HEK293T (cell line): ENCODE results near the gene GPRIN3.
"Not testable (repeated sequence)": the region's sequence is repeated elsewhere in the genome, so short reads cannot be mapped to it uniquely, and the experiment has no call there.

Experiments
- CTCF ChIA-PET: fragments of 350-600 bp; formaldehyde crosslinking; extraction: SDS; loops from one replicate; lab custom pipeline; 2021; ENCODE audit warnings: antibody characterized with exemption, inconsistent platforms; lab: Yijun Ruan, JAX
- POLR2A ChIA-PET: fragments of 350-600 bp; formaldehyde crosslinking; extraction: SDS; loops from one replicate; lab custom pipeline; 2020; ENCODE audit warnings: antibody characterized with exemption, inconsistent platforms; lab: Yijun Ruan, JAX
- DNase-seq: peaks from one replicate; pipeline ENCODE4 v3.0.0; 2012; ENCODE audit warnings: mixed read lengths; ENCODE audit errors: extremely low spot score
- ARNT ChIP-seq: fragments of 450-650 bp; IDR thresholded peaks from 2 replicates; pipeline ENCODE4 v1.6.1; 2017; ENCODE audit warnings: mild to moderate bottlenecking
- BHLHE40 ChIP-seq: fragments of 450-650 bp; IDR thresholded peaks from 2 replicates; pipeline ENCODE4 v1.6.1; 2016; ENCODE audit warnings: mild to moderate bottlenecking, moderate library complexity, borderline replicate concordance
- CTBP1 ChIP-seq: fragments of 450-650 bp; IDR thresholded peaks from 2 replicates; pipeline ENCODE4 v1.6.1; 2016; ENCODE audit warnings: borderline replicate concordance
- ELF4 ChIP-seq: fragments of 450-650 bp; IDR thresholded peaks from 2 replicates; pipeline ENCODE4 v1.6.1; 2017; ENCODE audit warnings: antibody characterized with exemption
- FOXA1 ChIP-seq: fragments of 450-650 bp; IDR thresholded peaks from 2 replicates; pipeline ENCODE4 v1.6.1; 2016; ENCODE audit warnings: mild to moderate bottlenecking
- FOXK2 ChIP-seq: fragments of 450-650 bp; IDR thresholded peaks from 2 replicates; pipeline ENCODE4 v1.6.1; 2016; ENCODE audit warnings: mild to moderate bottlenecking
- FOXM1 ChIP-seq: fragments of 450-650 bp; IDR thresholded peaks from 2 replicates; pipeline ENCODE4 v1.6.1; 2017; ENCODE audit warnings: mild to moderate bottlenecking, borderline replicate concordance
- HDGF ChIP-seq: fragments of 450-650 bp; IDR thresholded peaks from 2 replicates; pipeline ENCODE4 v1.6.1; 2017; ENCODE audit warnings: antibody characterized with exemption, borderline replicate concordance
- L3MBTL2 ChIP-seq: fragments of 450-650 bp; conservative IDR thresholded peaks from 2 replicates; pipeline ENCODE4 v1.6.1; 2016; ENCODE audit warnings: mild to moderate bottlenecking
- LEF1 ChIP-seq: fragments of 450-650 bp; IDR thresholded peaks from 2 replicates; pipeline ENCODE4 v1.6.1; 2017; ENCODE audit warnings: mild to moderate bottlenecking, borderline replicate concordance
- NFRKB ChIP-seq: fragments of 450-650 bp; IDR thresholded peaks from 2 replicates; pipeline ENCODE4 v1.6.1; 2016; ENCODE audit warnings: mild to moderate bottlenecking, moderate library complexity
- SP1 ChIP-seq: fragments of 450-650 bp; IDR thresholded peaks from 2 replicates; pipeline ENCODE4 v1.6.1; 2017
- SUZ12 ChIP-seq: fragments of 450-650 bp; IDR thresholded peaks from 2 replicates; pipeline ENCODE4 v1.6.1; 2016; ENCODE audit warnings: mild to moderate bottlenecking
- TARDBP ChIP-seq: fragments of 450-650 bp; IDR thresholded peaks from 2 replicates; pipeline ENCODE4 v1.6.1; 2016
- ZNF384 ChIP-seq: fragments of 450-650 bp; IDR thresholded peaks from 2 replicates; pipeline ENCODE4 v1.6.1; 2016
- TF ChIP-seq, protein P1 (sequence below): fragments of 450-650 bp; IDR thresholded peaks from 2 replicates; pipeline ENCODE4 v1.6.1; 2016

GPRIN3 gene

DNA sequence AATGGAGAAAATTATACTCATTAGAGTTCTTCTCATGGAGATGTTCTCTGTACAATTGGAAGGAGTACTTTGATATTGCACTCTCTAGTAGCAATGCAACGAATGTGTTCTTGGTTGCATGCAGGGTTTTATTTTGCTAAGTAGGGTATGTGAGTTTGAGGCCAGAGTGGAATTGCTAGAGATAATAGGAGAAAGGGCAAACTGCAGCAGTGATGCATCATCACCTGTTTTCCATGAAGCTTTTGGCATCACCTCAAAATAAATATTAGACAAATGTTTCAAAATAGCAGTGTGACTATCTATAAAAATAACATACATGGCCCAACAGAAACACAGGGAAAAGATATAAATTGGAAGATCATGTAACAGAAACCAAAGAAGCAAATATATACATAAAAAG, 103.0 kb downstream of the GPRIN3 start:
- ChIA-PET CTCF (no interaction called here), POLR2A (no interaction called here)
- no peak for DNase-seq
- TF ChIP-seq LEF1 (no peak), TARDBP (no peak), SUZ12 (no peak), CTBP1 (no peak), ZNF384 (no peak), BHLHE40 (no peak), FOXA1 (no peak), ELF4 (no peak), FOXK2 (no peak), HDGF (no peak), L3MBTL2 (no peak), FOXM1 (no peak), SP1 (no peak), ARNT (no peak), NFRKB (no peak)
- TF ChIP-seq, protein P1, sequence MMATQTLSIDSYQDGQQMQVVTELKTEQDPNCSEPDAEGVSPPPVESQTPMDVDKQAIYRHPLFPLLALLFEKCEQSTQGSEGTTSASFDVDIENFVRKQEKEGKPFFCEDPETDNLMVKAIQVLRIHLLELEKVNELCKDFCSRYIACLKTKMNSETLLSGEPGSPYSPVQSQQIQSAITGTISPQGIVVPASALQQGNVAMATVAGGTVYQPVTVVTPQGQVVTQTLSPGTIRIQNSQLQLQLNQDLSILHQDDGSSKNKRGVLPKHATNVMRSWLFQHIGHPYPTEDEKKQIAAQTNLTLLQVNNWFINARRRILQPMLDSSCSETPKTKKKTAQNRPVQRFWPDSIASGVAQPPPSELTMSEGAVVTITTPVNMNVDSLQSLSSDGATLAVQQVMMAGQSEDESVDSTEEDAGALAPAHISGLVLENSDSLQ, result no peak

DNA sequence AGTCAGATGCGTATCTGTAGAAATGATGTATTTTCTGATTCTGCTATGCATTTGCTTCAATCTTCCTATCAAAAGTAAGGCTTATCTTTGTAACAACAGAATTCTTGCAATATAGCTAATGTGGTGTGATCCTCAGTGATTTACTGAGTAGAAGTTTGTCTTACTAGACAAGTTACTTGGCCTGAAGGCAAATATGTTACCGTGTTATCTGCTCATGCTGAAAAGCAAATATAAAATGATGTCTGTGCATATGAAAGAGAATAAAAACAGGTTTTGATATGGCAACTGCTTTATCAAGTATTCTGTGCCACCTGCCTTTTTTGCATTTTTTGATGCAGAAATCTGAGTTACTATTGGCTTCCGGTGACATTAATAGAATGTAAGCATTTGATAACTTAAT, 103.7 kb downstream of the GPRIN3 start:
- no peak for TF ChIP-seq FOXM1
- TF ChIP-seq ZNF384, result no peak
- no peak for TF ChIP-seq TARDBP
- no peak for TF ChIP-seq BHLHE40
- no peak for TF ChIP-seq ARNT
- no peak for TF ChIP-seq CTBP1
- TF ChIP-seq FOXK2, result no peak
- TF ChIP-seq HDGF, result no peak
- POLR2A ChIA-PET, result no interaction called here
- no peak for DNase-seq
- CTCF ChIA-PET, result no interaction called here

DNA sequence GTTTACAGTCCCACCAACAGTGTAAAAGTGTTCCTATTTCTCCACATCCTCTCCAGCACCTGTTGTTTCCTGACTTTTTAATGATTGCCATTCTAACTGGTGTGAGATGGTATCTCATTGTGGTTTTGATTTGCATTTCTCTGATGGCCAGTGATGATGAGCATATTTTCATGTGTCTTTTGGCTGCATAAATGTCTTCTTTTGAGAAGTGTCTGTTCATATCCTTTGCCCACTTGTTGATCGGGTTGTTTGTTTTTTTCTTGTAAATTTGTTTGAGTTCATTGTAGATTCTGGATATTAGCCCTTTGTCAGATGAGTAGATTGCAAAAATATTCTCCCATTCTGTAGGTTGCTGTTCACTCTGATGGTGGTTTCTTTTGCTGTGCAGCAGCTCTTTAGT, 108.2 kb downstream of the GPRIN3 start:
- DNase-seq, CTCF ChIA-PET, POLR2A ChIA-PET: not testable (repeated sequence)

DNA sequence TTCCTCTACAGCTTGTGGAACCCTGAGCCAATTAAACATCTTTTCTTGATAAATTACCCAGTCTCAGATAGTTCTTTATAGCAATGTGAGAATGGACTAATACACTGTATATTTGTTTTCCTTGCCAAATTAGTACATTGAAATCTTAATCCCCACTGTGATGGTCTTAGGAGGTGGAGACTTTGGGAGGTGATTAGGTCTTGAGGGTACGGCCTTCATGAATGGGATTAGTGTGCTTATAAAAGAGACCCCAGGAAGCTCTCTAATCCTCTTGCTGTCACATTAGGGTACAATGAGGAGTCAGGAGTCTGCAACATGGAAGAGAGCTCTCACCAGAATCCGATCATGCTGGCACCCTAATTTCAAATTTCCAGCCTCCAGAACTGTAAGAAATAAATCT, 109.7 kb downstream of the GPRIN3 start:
- CTCF ChIA-PET, result no interaction called here
- POLR2A ChIA-PET, result no interaction called here
- no peak for DNase-seq
- TF ChIP-seq FOXK2 (no peak), SP1 (no peak), ZNF384 (no peak), BHLHE40 (no peak), ELF4 (no peak), CTBP1 (no peak), FOXM1 (no peak)
- TF ChIP-seq, protein P1, result no peak

DNA sequence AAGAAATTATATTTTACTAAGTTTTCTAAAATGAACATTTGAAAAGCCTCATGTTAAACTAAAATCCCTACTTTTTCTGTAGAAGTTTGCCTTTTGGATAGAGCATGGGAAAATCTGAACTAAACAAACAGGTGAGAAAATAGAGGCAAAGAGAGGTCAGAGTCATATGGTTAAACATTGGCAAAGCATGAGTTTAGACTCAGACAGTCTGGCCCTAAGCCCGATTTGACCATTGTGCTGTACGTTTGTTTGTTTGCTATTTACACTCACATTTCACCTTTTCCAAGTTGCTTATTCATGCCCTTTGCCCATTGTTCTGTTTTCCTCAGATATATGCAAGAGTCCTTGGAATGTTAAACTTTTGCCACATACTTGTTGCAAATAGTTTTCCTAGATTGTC, 110.9 kb downstream of the GPRIN3 start:
- DNase-seq, result no peak
- TF ChIP-seq FOXA1 (no peak), FOXM1 (no peak), ZNF384 (no peak), TARDBP (no peak), SUZ12 (no peak), HDGF (no peak), L3MBTL2 (no peak), CTBP1 (no peak), ARNT (no peak), SP1 (no peak), BHLHE40 (no peak), FOXK2 (no peak), LEF1 (no peak), NFRKB (no peak), ELF4 (no peak)
- TF ChIP-seq, protein P1, result no peak
- POLR2A ChIA-PET, result no interaction called here
- CTCF ChIA-PET, result interaction anchor here (1.1 kb wide), 1 partner anchor 490 kb away, joined by 4 read pairs; no protein-coding TSS in a partner anchor

DNA sequence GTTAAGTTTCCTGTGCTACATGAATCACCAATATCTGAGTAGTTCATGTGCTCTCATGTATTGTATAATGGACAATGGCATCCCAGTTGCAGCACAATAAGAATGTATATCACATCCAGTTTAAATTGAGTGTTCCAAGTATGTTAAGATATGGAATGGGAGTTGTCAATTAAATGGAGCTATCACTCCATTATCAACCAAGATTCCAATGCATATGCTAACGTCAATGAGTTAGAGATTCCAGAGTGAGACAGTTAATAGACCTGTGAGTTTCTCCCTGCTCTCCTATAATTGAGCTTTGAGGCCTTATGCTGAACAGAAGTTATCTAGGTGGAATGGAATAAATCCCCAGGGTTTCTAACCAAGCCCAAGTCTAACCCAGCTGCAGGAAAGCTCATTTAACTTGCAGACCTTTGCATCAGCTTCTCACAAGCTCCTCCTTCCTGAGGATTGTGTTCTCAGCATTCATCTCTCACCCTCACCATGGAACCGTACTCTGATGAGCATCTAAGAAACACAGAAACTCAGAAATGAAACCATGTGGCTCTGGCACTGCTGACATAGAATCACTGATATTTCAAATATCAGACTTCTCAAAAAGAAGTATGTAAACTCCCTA, 111.4 kb downstream of the GPRIN3 start:
- no peak for TF ChIP-seq FOXA1
- no peak for TF ChIP-seq BHLHE40
- TF ChIP-seq LEF1, result no peak
- TF ChIP-seq TARDBP, result no peak
- TF ChIP-seq ARNT, result no peak
- no peak for TF ChIP-seq FOXK2
- no peak for TF ChIP-seq ELF4
- TF ChIP-seq SUZ12, result no peak
- TF ChIP-seq HDGF, result no peak
- TF ChIP-seq CTBP1, result no peak
- ChIA-PET CTCF (interaction anchor here (1.1 kb wide), 1 partner anchor 489 kb away, joined by 4 read pairs; no protein-coding TSS in a partner anchor), POLR2A (no interaction called here)
- DNase-seq, result no peak
